Body of pancreas (tissue), 4 donors: ENCODE data around the gene THSD7B.

Experiments
- CTCF ChIP-seq, 7 experiments: fragments of 450-650 bp in 4 of 7; fragments of 200-600 bp in 3 of 7; sonication (generic) in 3 of 7; IDR thresholded peaks; one replicate each; pipeline ENCODE4 v1.5.1; 2016 to 2019; ENCODE audit warnings: antibody characterized with exemption in 7 of 7
- POLR2A ChIP-seq, 3 donors: fragments of 450-650 bp; IDR thresholded peaks; one replicate each; pipeline ENCODE4 v1.6.1; 2016; ENCODE audit warnings: antibody characterized with exemption in 3 of 3, mild to moderate bottlenecking in 2 of 3

- TF ChIP-seq CTCF (IDR thresholded peaks at IDR 0.05) (no peak), POLR2A (IDR thresholded peaks at IDR 0.05) (no peak)
Observed at GRCh38 chr2:137675584-137676327, 910.4 kb downstream of the THSD7B start.
